ENCODE results near the gene HMGCS1.

- TF ChIP-seq CTCF (IDR thresholded peaks at IDR 0.05) (no peak), POLR2A (IDR thresholded peaks at IDR 0.05) (no peak)
Observed at GRCh38 chr5:43320846-43321245, 7.6 kb upstream of the HMGCS1 start.

Data from adrenal gland (tissue), 5 donors.